DOHH2 (cell line): Measurements from ENCODE around the gene ZFPM1.

ENCODE experiments used
- H3F3A ChIP-seq: fragments of 200-600 bp; sonication (generic), shearing (Covaris generic); 2 replicates; pipeline ENCODE4 v1.6.0; 2016; ENCODE audit warnings: antibody characterized with exemption, mild to moderate bottlenecking; ENCODE audit not compliant: control insufficient read depth, insufficient read depth
- H3K27ac ChIP-seq: fragments of 200-600 bp; sonication (generic); 2 replicates; pipeline ENCODE4 v1.5.1; 2014; ENCODE audit warnings: low read depth, mild to moderate bottlenecking, low read length, moderate library complexity
- H3K27me3 ChIP-seq: fragments of 200-600 bp; sonication (generic); 2 replicates; pipeline ENCODE4 v1.6.1; 2014; ENCODE audit warnings: mild to moderate bottlenecking, low read length, mixed read lengths; ENCODE audit not compliant: control insufficient read depth
- H3K36me3 ChIP-seq: fragments of 200-600 bp; sonication (generic); 2 replicates; pipeline ENCODE4 v1.6.1; 2014; ENCODE audit warnings: mild to moderate bottlenecking, low read length, moderate library complexity, mixed read lengths; ENCODE audit not compliant: control insufficient read depth
- H3K4me1 ChIP-seq: fragments of 200-600 bp; sonication (generic); 2 replicates; pipeline ENCODE4 v1.6.1; 2014; ENCODE audit warnings: mild to moderate bottlenecking, low read length, mixed read lengths; ENCODE audit not compliant: control insufficient read depth
- H3K4me2 ChIP-seq: fragments of 200-600 bp; sonication (generic); 2 replicates; pipeline ENCODE4 v1.6.0; 2014; ENCODE audit warnings: mild to moderate bottlenecking, low read length, moderate library complexity
- H3K4me3 ChIP-seq: fragments of 200-600 bp; sonication (generic); 2 replicates; pipeline ENCODE4 v1.5.1; 2014; ENCODE audit warnings: mild to moderate bottlenecking, low read length, mixed read lengths
- H3K79me2 ChIP-seq: fragments of 200-600 bp; sonication (generic); 2 replicates; pipeline ENCODE4 v1.6.1; 2014; ENCODE audit warnings: mild to moderate bottlenecking, low read length, mixed read lengths; ENCODE audit not compliant: control insufficient read depth
- H3K9me2 ChIP-seq: fragments of 200-600 bp; sonication (generic); replicated peaks from 2 replicates; pipeline ENCODE4 v1.6.1; 2014; ENCODE audit warnings: mild to moderate bottlenecking, low read length, mixed read lengths; ENCODE audit not compliant: control insufficient read depth
- H3K9me3 ChIP-seq: fragments of 200-600 bp; sonication (generic); 2 replicates; pipeline ENCODE4 v1.6.1; 2014; ENCODE audit warnings: antibody characterized with exemption, low read length, mixed read lengths; ENCODE audit not compliant: control insufficient read depth, insufficient read depth
- H4K20me1 ChIP-seq: fragments of 200-600 bp; sonication (generic); 2 replicates; pipeline ENCODE4 v1.6.0; 2014; ENCODE audit warnings: low read depth, mild to moderate bottlenecking, antibody characterized with exemption, low read length, moderate library complexity; ENCODE audit not compliant: control insufficient read depth, insufficient read depth
- CTCF ChIP-seq: fragments of 200-600 bp; sonication (generic); IDR thresholded peaks from one replicate; pipeline ENCODE4 v1.5.1; 2014; ENCODE audit warnings: antibody characterized with exemption, mild to moderate bottlenecking, low read depth, low read length; ENCODE audit not compliant: poor library complexity, severe bottlenecking
- EZH2phosphoT487 ChIP-seq: fragments of 200-600 bp; sonication (generic); IDR thresholded peaks from 2 replicates; pipeline ENCODE4 v1.6.1; 2017; ENCODE audit warnings: borderline replicate concordance, mild to moderate bottlenecking, antibody characterized with exemption, low read length, moderate library complexity, mixed read lengths

Gene ZFPM1

GRCh38 chr16:88570691-88571092 lies 117.6 kb downstream of the ZFPM1 start:
- Histone ChIP-seq H3K36me3 (peaks cover 37% of the 10 kb centered on the region), H3K27me3 (no peaks in the 10 kb centered on the region), H3K4me1 (peaks cover 23% of the 10 kb centered on the region), H3K9me3 (no peaks in the 10 kb centered on the region), H3F3A (no peaks in the 10 kb centered on the region), H3K27ac (no peak overlapping the region), H3K4me2 (peak overlapping the region; percentile 85), H3K4me3 (peak overlapping the region; percentile 94), H4K20me1 (peaks cover 26% of the 10 kb centered on the region), H3K9me2 (no peaks in the 10 kb centered on the region), H3K79me2 (peaks cover 69% of the 10 kb centered on the region)
- no peak for TF ChIP-seq CTCF
- TF ChIP-seq EZH2phosphoT487 = no peak

- Histone ChIP-seq H3K4me2 (no peak overlapping the region), H4K20me1 (peaks cover 32% of the 10 kb centered on the region)
Observed at GRCh38 chr16:88575251-88575650, 122.2 kb downstream of the ZFPM1 start.

GRCh38 chr16:88576307-88576706 lies 123.2 kb downstream of the ZFPM1 start:
- peaks cover 86% of the 10 kb centered on the region for H3K36me3 ChIP-seq

More at GRCh38 chr16:88575251-88575650, 122.2 kb downstream of the ZFPM1 start:
- H3K79me2 ChIP-seq = peaks cover 100% of the 10 kb centered on the region
- no peak overlapping the region for H3K27ac ChIP-seq
- no peaks in the 10 kb centered on the region for H3K9me2 ChIP-seq
- H3K4me1 ChIP-seq = peaks cover 15% of the 10 kb centered on the region
- no peaks in the 10 kb centered on the region for H3K27me3 ChIP-seq
- no peaks in the 10 kb centered on the region for H3F3A ChIP-seq
- no peak overlapping the region for H3K4me3 ChIP-seq
- TF ChIP-seq EZH2phosphoT487 (no peak), CTCF (no peak)
- no peaks in the 10 kb centered on the region for H3K9me3 ChIP-seq
- H3K36me3 ChIP-seq = peaks cover 79% of the 10 kb centered on the region

More at GRCh38 chr16:88576307-88576706, 123.2 kb downstream of the ZFPM1 start:
- H3K79me2 ChIP-seq = peaks cover 100% of the 10 kb centered on the region
- H3K4me3 ChIP-seq = no peak overlapping the region
- TF ChIP-seq CTCF = no peak
- TF ChIP-seq EZH2phosphoT487 = no peak
- H3F3A ChIP-seq = no peaks in the 10 kb centered on the region
- H3K27me3 ChIP-seq = no peaks in the 10 kb centered on the region
- no peak overlapping the region for H3K27ac ChIP-seq
- H3K9me3 ChIP-seq = no peaks in the 10 kb centered on the region
- H3K4me2 ChIP-seq = no peak overlapping the region
- peaks cover 12% of the 10 kb centered on the region for H3K4me1 ChIP-seq
- H3K9me2 ChIP-seq = no peaks in the 10 kb centered on the region
- peaks cover 27% of the 10 kb centered on the region for H4K20me1 ChIP-seq
